Body of pancreas (tissue), 4 donors: Measurements from ENCODE around the gene VIT.

ENCODE experiments used
- POLR2A ChIP-seq, 3 donors: fragments of 450-650 bp; IDR thresholded peaks; one replicate each; pipeline ENCODE4 v1.6.1; 2016; ENCODE audit warnings: antibody characterized with exemption in 3 of 3, mild to moderate bottlenecking in 2 of 3
- TF ChIP-seq, protein P1 (sequence below), 7 experiments: fragments of 450-650 bp in 4 of 7; fragments of 200-600 bp in 3 of 7; sonication (generic) in 3 of 7; IDR thresholded peaks; one replicate each; pipeline ENCODE4 v1.5.1; 2016 to 2019; ENCODE audit warnings: antibody characterized with exemption in 7 of 7

DNA sequence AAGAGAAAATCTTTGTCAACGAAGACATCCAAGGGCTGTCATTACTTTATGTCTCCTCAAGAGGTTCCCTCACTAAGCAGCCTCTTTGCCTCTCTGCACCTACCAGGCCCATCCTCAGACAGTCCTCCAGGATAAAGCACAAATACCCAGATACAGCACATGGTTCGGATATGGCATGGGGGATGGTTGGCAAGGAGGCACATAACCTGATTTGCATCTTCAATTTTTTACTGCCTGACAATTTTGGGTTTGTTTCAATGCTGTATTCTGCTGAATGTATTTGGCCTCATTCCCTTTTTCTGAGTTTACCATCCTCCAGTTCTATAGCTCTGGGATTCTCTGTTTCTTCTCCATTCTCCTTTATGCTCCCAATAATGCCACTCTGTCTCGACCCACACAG lies 78.8 kb downstream of the VIT start:
- TF ChIP-seq, protein P1, sequence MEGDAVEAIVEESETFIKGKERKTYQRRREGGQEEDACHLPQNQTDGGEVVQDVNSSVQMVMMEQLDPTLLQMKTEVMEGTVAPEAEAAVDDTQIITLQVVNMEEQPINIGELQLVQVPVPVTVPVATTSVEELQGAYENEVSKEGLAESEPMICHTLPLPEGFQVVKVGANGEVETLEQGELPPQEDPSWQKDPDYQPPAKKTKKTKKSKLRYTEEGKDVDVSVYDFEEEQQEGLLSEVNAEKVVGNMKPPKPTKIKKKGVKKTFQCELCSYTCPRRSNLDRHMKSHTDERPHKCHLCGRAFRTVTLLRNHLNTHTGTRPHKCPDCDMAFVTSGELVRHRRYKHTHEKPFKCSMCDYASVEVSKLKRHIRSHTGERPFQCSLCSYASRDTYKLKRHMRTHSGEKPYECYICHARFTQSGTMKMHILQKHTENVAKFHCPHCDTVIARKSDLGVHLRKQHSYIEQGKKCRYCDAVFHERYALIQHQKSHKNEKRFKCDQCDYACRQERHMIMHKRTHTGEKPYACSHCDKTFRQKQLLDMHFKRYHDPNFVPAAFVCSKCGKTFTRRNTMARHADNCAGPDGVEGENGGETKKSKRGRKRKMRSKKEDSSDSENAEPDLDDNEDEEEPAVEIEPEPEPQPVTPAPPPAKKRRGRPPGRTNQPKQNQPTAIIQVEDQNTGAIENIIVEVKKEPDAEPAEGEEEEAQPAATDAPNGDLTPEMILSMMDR (IDR thresholded peaks at IDR 0.05): no peak
- no peak for TF ChIP-seq POLR2A (IDR thresholded peaks at IDR 0.05)
